Vagina (tissue), 2 donors: ENCODE results near the gene COL23A1.

Source experiments
- POLR2A ChIP-seq, 2 donors: fragments of 450-650 bp; IDR thresholded peaks; one replicate each; pipeline ENCODE4 v1.6.1; 2017; ENCODE audit warnings: antibody characterized with exemption in 2 of 2, mild to moderate bottlenecking in 2 of 2, moderate library complexity in 2 of 2
- POLR2AphosphoS5 ChIP-seq, 2 donors: sonication (generic); formaldehyde crosslinking; IDR thresholded peaks; one replicate each; pipeline ENCODE4 v1.9.0; 2017; ENCODE audit warnings: antibody characterized with exemption in 2 of 2, mild to moderate bottlenecking in 2 of 2, low read depth in 1 of 2; ENCODE audit not compliant: insufficient read depth in 1 of 2
- TF ChIP-seq, protein P1 (sequence below), 3 experiments: fragments of 450-650 bp in 2 of 3; fragments of 200-600 bp in 1 of 3; sonication (generic) in 1 of 3; IDR thresholded peaks; one replicate each; pipeline ENCODE4 v1.5.1; 2017 to 2019; ENCODE audit warnings: antibody characterized with exemption in 3 of 3, mild to moderate bottlenecking in 2 of 3, moderate library complexity in 2 of 3

DNA sequence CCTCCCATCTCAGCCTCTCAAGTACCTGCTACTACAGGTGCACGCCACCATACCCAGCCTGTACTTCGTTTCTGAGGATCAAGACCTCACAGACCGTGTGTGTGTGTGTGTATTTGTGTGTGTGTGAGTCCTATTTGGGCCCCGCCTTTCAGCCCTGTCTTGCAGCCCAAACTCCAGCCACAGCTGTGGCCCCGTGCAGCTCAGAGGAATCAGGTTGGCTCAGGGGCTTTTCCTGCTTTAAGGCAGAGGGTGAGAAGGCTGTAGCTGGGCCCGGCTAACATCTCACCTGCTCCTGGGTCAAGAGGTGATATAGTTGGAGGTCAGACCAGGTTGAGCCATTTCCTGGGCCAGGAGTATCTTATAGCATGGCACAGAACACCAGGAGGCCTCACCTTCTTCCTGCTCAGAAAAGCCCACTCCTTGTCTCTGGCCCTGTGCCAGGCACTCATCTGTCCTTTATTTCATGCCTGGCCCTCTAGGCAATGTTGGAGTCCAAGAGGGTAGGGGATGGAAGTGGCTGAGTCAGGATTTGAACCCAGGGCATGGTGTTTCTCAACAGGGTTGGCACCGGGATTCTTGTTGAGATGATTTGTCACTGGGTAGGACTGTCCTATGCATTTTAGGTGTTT lies 356.0 kb downstream of the COL23A1 start:
- TF ChIP-seq, protein P1, sequence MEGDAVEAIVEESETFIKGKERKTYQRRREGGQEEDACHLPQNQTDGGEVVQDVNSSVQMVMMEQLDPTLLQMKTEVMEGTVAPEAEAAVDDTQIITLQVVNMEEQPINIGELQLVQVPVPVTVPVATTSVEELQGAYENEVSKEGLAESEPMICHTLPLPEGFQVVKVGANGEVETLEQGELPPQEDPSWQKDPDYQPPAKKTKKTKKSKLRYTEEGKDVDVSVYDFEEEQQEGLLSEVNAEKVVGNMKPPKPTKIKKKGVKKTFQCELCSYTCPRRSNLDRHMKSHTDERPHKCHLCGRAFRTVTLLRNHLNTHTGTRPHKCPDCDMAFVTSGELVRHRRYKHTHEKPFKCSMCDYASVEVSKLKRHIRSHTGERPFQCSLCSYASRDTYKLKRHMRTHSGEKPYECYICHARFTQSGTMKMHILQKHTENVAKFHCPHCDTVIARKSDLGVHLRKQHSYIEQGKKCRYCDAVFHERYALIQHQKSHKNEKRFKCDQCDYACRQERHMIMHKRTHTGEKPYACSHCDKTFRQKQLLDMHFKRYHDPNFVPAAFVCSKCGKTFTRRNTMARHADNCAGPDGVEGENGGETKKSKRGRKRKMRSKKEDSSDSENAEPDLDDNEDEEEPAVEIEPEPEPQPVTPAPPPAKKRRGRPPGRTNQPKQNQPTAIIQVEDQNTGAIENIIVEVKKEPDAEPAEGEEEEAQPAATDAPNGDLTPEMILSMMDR (IDR thresholded peaks at IDR 0.05), result no peak
- TF ChIP-seq POLR2A (IDR thresholded peaks at IDR 0.05) (no peak), POLR2AphosphoS5 (IDR thresholded peaks at IDR 0.05; ENCODE audit: insufficient read depth in 1 of 2, low read depth in 1 of 2) (no peak)
